ENCODE data around the gene FGF12. TPM values are rescaled to one million over a fixed set of nuclear protein-coding genes. Genes with fewer than 3 reads are reported as not detected.
A peak's percentile ranks its signal among the peaks of the same experiment; 100 is the strongest.

The FGF12 gene
- total and polyA plus RNA-seq, 10 donors = 3.7 to 53.3 (median 19.1) TPM

DNA sequence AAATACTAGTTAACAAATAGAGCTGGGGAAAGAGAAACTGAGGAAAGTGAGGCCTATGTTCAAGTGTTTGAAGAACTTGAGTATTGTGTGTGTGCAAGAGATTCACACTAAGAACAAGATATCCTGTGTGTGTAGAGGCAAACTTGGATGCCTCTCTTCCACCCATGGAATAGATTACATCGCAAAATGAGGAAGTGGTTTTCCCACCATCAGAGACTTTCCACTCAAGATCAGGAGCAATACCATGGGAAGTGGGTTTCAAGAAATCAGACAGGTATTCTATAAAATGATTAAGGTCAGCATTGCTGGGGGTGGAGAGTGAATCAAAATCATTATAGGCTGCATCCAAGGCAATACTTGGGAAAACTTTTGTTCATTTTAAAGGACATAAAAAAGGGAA lies 308.0 kb downstream of the FGF12 start:
- no peak overlapping the region for H3K4me3 ChIP-seq
- no peak overlapping the region for H3K27ac ChIP-seq
- 32 to 44% (median 41%) methylated on average over 1 of the region's 1 CpG for WGBS, 5 donors
- no peaks in the 10 kb centered on the region for H3K9me3 ChIP-seq
- no peaks in the 10 kb centered on the region for H3K4me1 ChIP-seq
- intact Hi-C loops (cut with DNase I; ENCODE audit: low total_unique reads) = no loop called here
- no peak for TF ChIP-seq POLR2AphosphoS5 (IDR thresholded peaks at IDR 0.05)
- TF ChIP-seq POLR2A (IDR thresholded peaks at IDR 0.05) = no peak
- no peak for TF ChIP-seq CTCF (IDR thresholded peaks at IDR 0.05 in 8 of 11, conservative IDR thresholded peaks at IDR 0.05 in 3 of 11)
- H3K36me3 ChIP-seq = no peaks in the 10 kb centered on the region
- H3K27me3 ChIP-seq (replicated peaks in 1 of 7) = no peaks in the 10 kb centered on the region
- no peak for DNase-seq

GRCh38 chr3:192417559-192418055 lies 309.7 kb downstream of the FGF12 start:
- no peaks in the 10 kb centered on the region for H3K9me3 ChIP-seq
- no peak for DNase-seq
- no peaks in the 10 kb centered on the region for H3K27me3 ChIP-seq (replicated peaks in 1 of 7)
- H3K27ac ChIP-seq = peak overlapping the region in 3 of 8 donors; percentile 11 to 30 (median 14)
- intact Hi-C loops (cut with DNase I; ENCODE audit: low total_unique reads) = no loop called here
- H3K4me1 ChIP-seq = no peaks in the 10 kb centered on the region
- H3K4me3 ChIP-seq = no peak overlapping the region
- TF ChIP-seq POLR2AphosphoS5 (IDR thresholded peaks at IDR 0.05) (no peak), POLR2A (IDR thresholded peaks at IDR 0.05) (no peak), CTCF (IDR thresholded peaks at IDR 0.05 in 8 of 11, conservative IDR thresholded peaks at IDR 0.05 in 3 of 11) (no peak)
- no peaks in the 10 kb centered on the region for H3K36me3 ChIP-seq

- TF ChIP-seq POLR2A (IDR thresholded peaks at IDR 0.05) = no peak
- no peak for TF ChIP-seq CTCF (IDR thresholded peaks at IDR 0.05 in 8 of 11, conservative IDR thresholded peaks at IDR 0.05 in 3 of 11)
- no peak for TF ChIP-seq POLR2AphosphoS5 (IDR thresholded peaks at IDR 0.05)
- no peaks in the 10 kb centered on the region for H3K36me3 ChIP-seq
- intact Hi-C loops (cut with DNase I; ENCODE audit: low total_unique reads) = no loop called here
- peak overlapping the region in 1 of 8 donors; percentile 30 for H3K27ac ChIP-seq
- 59 to 73% (median 62%) methylated on average over 2 of the region's 2 CpGs for WGBS, 5 donors
- H3K4me3 ChIP-seq = no peak overlapping the region
- peaks cover 0 to 4% (median 0%) of the 10 kb centered on the region in 7 donors for H3K27me3 ChIP-seq (replicated peaks in 1 of 7)
- no peak for DNase-seq
- no peaks in the 10 kb centered on the region for H3K4me1 ChIP-seq
- H3K9me3 ChIP-seq = no peaks in the 10 kb centered on the region
These were observed 310.3 kb downstream of the FGF12 start for GRCh38 chr3:192417017-192417416.

DNA sequence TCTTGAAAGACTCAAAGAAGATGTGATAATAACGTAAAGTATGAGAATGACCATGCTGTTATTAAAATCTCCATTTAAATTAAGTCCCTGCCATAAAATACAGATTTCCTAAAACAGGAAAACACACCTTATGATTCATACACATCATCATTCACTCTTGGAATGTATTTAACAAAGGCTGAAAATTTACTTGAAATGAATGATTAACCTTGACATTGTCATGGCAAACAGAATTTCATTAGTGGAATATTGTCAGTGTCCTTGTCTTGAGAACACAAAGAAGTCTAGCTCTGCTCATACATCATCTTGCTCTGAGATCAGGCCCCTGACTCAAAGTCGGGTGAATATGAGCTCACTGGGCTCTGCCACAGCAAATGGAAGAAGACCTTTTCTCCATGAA lies 313.9 kb downstream of the FGF12 start:
- TF ChIP-seq POLR2AphosphoS5 (IDR thresholded peaks at IDR 0.05) (no peak), POLR2A (IDR thresholded peaks at IDR 0.05) (no peak), CTCF (IDR thresholded peaks at IDR 0.05 in 8 of 11, conservative IDR thresholded peaks at IDR 0.05 in 3 of 11) (no peak)
- intact Hi-C loops (cut with DNase I; ENCODE audit: low total_unique reads) = no loop called here
- Histone ChIP-seq H3K27me3 (replicated peaks in 1 of 7) (peaks cover 0 to 40% (median 16%) of the 10 kb centered on the region in 7 donors), H3K4me1 (peaks cover 0 to 21% (median 15%) of the 10 kb centered on the region in 6 donors), H3K4me3 (no peak overlapping the region), H3K36me3 (no peaks in the 10 kb centered on the region), H3K27ac (no peak overlapping the region), H3K9me3 (no peaks in the 10 kb centered on the region)
- no peak for DNase-seq
- WGBS, 5 donors = 66 to 85% (median 76%) methylated on average over 2 of the region's 2 CpGs
